Activated T-cell treated with anti-CD3 and anti-CD28 coated beads for 24 hours (primary cell): ENCODE measurements around the gene ANKDD1A.

Source experiments
- DNase-seq: peaks from one replicate; pipeline ENCODE4 v3.0.0-alpha.2; 2020; ENCODE audit warnings: low read depth

ANKDD1A gene

DNA sequence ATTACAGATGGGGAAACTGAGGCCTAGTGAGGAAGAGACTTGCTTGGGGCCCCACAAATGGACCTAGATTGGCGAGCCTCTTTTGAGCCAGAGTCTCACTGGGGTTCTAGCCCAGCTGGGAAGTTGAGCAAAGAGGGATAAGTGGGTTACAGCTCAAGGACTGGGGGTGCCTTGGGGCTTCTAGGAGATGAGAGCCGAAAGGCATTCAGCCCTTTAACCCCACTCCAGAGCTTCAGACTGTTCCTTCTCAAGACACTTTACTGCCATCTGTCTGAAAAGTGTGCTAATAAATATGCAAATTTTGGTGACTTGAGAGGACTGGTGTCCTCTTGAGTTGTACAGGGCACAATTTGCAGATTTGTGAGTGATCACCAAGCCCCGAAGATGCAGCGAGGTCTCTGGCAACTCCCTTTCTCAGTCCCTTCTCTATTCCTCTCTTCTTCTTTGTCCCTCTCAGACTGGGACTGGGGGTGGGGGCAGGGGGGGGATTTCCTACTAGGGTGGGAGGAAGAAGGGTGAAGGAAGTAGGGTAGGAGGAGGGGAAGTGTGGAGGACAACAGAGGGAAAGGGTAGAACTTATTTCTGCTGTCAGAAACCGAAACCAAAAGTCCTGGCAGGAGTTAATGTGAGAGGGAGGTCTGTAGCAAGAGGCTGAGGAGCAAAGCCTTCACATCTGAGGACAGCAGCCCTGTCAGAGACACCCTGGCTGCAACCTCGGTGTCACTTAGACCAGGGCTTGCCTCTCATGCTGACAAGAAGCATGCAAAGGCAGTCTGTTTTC is 16.2 kb upstream of the ANKDD1A start:
- DNase-seq, result no peak

DNA sequence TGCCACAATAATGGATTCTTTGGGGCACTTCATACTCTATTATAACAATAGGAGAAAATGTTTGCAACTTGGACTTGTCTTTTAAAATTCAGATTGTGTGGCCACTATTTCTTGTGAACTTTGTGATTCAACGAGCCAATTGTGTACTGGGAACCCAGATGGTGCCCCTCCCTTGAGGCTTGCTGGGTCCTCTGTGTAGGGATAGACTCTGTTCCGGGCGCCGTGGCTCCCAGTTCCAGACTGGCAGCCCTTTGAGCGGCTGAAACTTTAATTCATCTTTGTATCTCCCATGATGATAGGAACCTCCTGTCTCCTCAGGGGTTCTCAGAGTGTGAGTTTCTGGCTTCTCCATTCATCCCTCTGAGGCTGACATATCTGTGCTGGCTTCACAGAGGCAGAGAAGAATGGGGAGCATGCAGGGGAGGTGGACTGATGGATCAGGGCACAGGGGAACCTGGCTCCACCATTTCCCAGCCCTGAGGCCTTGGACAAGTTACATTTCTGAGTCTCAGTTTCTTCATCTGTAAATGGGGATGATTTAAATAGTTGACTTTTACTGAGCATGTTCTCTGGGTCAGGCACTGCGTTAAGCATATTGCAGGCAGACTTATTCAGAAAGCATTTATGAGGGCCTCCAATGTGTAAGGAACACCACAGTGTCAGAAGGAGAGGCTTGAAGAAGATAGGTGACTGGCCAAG is 15.2 kb upstream of the ANKDD1A start:
- DNase-seq, result no peak

DNA sequence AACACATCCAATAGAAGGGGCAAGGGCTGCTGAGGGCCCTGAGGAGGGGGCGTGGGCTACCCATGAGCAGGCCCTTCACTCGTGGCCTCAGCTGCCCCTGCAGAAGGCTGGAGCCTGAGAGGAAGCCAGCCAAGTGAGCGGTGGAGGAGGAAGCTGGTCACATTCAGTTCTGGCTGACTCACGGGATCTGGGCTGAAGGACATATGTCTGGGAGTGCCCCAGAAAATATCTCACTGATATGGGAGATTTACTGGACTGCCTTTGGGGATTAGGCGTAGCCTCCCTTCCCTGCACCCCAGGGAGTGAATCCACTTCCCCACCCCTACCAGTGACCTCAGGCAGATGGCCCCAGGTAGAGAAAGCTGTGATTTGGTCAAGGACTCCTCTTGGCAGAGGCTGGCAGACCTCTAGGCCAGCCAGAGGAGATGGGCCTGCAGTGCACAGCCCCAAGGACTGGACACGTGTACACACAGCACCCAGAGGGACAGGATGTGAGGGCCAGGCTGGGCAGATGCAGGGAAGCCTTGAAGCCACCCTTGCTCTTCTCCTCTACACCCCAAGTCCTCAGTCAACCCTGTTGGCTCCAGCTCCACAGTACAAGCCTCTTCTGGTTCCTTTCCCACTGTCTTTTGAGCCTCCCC is 14.2 kb upstream of the ANKDD1A start:
- DNase-seq, result no peak

DNA sequence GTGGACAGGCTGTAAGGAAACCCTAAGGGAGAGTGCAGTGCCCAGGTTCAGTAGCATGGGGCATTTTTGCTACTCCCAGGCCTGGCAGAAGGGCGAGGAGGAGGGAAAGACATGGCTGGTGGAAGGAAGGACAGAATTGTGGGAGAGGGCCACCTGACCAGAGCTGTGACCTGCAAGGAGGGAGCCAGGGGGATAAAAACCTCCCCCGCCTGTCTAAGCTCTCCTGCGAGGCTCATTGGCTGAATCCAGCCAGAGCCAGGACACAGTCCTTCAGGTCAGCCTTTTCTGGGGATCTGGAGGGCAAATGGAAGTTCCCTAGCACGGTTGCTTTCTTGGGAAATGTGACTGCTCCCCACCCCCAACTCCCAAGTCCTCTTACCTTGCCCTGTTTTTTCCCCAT is 13.3 kb upstream of the ANKDD1A start:
- no peak for DNase-seq

DNA sequence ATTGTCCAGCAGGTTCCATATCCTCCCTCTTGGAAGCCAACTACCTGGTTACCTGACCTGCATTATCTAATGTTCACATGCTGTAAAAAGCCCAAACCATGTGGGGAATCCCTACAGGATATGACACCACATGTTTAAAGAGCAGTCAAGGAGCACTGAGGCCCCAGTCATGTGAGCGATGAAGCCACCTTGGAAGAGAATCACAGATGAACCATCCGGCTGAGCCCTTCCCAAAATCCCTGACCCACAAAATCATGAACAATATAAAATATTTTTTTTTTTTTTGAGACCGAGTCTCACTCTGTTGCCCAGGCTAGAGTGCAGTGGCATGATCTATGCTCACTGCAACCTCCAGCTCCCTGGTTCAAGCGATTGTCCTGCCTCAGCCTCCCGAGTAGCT is 10.6 kb upstream of the ANKDD1A start:
- no peak for DNase-seq

DNA sequence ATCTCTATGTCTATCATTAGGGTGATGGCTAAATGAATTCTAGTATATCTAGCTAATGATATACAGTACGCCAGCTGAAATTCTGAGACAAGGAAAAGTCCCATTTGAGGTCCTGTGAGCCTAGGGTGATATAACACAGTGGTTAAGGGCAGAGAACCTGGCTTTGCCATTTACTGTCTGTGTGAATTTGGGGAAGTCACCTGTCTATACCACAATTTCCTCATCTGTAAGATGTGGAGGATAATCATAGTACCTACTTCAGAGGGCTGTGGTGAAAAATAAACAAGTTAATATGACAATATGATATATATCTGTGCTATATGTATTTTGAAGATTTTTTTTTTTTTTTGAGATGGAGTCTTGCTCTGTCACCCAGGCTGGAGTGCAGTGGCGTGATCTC is 9.8 kb upstream of the ANKDD1A start:
- no peak for DNase-seq

DNA sequence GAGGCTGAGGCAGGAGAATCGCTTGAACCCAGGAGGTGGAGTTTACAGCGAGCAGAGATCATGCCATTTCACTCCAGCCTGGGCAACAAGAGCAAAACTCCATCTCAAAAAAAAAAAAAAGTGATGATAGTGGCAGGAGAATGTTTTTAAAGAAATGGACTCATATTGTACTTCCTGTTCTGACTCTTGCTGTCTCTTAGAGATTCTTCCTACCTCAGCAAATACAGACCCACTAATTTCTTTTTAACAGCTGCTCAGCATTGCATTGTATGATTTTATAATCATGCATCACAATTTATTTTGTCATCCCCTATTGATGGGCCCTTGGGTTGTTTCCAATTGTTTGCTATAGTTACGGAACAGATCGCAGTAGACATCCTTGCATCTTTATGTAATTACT is 8.8 kb upstream of the ANKDD1A start:
- DNase-seq, result no peak

DNA sequence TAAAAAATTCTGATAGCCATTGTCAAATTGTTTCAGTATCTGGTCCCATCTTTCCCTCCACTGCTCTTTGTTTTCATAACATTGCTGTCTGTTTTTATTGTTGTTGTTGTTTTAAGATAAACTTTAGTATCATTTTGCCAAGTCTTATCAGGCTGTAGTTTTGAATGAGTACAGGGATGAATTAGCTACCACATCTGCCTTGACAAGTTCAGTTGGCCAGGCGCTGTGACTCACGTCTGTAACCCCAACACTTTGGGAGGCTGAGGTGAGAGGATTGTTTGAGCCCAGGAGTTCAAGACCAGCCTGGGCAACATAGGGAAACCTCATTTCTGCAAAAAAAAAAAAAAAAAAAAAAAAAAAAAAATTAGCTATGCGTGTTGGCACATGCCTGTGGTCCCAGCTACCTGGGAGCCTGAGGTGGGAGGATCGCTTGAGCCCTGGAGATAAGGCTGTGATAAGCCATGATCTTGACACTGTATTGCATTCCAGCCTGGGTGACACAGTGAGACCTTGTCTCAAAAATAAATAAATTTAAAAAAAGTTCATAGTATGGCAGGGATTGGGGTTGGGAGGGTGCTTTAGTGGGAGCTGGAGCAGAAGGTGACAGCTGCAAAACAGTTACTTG is 8.3 kb upstream of the ANKDD1A start:
- no peak for DNase-seq

DNA sequence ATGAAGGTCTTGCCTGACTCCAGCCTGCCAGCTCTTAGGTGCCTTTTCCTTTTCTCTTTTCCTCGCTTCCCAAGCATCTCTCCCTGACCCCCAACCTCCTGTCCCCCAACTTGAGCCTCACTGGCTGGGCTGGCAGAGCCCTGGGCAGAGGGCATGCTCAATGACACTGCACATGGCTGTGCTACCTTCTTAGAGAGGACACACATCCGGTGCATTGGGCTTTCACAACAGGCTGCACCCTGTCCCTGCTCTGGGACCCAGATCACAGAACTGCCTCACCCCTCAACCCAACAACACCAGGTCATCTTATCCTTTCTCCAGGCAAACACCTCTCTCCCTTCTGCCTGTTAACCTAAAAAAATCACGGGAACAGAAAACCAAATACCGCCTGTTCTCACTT is 7.5 kb upstream of the ANKDD1A start:
- DNase-seq, result no peak

DNA sequence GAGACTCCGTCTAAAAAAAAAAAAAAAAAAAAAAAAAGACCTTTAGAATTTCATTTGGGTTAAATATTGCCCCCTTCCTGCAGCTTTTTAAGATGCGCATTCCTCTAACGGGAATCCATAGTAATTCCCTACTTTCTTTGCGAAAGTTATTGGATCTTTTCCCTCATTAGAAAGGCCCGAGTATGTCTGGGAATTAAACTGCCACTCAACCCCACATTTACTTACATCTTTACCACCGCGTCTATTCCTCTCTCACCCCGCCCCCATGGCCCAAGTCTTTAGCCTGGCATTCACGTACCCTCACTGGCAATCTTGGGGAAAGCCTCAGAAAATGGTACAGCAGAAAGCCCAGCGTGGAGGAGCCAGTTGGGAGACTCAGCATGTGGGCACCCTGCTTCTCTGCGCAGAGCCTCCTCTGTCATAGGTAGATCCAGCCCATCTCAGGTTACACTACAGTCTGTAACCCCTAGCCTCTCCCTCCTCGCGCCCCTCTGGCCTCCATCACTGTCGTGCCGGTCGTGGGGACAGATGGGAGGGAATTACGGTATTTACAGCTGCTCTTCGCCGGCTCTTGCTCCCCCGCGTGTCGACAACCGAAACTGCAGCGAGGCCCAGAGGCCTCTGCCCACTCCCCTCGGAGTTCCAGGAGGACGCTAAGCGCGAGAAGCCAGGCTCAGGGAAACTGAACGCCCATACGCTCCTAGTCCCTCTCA is 6.4 kb upstream of the ANKDD1A start:
- DNase-seq, result peak; percentile 74

DNA sequence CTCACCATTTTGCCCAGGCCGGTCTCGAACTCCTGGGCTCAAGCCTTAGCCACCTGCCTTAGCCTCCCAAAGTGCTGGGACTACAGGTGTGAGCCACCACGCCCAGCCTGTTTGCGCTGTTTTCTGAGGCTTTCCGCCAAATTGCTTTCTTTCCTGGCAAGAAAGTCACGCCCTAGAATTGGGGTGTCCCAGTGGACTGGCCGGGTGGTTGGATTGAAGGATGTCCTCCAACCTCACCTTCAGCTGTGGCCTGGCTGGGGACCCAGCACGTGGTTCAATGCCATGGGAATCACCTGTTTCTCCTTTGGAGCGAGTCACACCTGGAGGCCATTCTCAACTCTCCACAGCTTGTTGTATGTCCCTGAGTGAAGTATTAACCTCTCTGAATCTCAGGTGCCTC is 5.8 kb upstream of the ANKDD1A start:
- no peak for DNase-seq

DNA sequence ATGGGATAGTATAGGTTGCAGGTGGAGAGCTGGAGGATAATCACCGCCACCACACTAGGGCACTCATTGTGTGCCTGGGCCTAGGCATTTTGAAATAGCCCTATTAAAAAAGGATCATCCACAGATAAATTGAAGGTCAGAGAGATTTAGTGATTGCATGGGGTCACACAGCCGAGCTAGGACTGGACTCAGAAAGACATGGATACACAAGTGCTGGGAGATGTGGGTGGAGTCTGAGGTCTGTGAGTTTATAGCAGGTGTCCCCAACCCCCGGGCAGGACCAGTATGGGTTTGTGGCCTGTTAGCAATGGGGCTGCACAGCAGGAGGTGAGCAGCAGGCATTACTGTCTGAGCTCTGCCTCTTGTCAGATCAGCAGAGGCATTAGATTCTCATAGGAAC is 5.3 kb upstream of the ANKDD1A start:
- no peak for DNase-seq

DNA sequence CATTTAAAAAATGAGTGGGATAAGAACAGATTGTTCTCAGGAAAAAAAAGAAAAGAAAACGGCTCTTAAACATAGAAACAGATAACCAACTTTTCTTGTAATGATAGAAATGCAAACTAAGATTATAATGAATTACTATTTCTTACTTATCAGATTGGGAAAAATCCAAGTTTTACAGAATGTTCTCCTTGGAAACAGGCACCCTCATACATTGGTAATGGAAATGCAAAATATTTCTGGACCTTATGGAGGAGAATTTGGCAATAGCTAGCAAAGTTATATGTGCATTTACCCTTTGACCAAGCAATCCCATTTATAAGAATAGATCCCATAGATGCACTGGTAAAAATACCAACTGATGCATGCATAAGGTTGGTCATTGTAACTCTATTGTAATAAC is 3.7 kb upstream of the ANKDD1A start:
- DNase-seq, result no peak

DNA sequence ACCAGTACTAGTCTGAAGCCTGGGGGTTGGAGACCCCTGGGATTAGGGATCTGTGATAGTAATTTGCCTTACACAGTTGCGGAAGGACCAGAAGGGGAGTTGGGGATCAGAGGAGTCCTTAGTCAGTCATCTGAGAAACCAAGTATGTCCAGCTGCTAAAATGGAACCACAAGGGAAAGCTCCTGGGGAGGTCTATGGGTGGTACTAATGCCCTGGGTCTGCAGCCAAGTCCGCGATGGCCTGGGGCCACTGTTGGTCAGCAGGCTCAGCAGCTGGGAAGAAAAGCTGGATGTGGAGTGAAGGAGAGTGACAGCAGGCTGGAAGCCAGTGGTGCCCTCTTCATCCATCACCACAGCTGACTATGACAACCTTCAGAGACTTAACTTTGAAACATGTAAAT is 2.2 kb upstream of the ANKDD1A start:
- DNase-seq, result no peak

DNA sequence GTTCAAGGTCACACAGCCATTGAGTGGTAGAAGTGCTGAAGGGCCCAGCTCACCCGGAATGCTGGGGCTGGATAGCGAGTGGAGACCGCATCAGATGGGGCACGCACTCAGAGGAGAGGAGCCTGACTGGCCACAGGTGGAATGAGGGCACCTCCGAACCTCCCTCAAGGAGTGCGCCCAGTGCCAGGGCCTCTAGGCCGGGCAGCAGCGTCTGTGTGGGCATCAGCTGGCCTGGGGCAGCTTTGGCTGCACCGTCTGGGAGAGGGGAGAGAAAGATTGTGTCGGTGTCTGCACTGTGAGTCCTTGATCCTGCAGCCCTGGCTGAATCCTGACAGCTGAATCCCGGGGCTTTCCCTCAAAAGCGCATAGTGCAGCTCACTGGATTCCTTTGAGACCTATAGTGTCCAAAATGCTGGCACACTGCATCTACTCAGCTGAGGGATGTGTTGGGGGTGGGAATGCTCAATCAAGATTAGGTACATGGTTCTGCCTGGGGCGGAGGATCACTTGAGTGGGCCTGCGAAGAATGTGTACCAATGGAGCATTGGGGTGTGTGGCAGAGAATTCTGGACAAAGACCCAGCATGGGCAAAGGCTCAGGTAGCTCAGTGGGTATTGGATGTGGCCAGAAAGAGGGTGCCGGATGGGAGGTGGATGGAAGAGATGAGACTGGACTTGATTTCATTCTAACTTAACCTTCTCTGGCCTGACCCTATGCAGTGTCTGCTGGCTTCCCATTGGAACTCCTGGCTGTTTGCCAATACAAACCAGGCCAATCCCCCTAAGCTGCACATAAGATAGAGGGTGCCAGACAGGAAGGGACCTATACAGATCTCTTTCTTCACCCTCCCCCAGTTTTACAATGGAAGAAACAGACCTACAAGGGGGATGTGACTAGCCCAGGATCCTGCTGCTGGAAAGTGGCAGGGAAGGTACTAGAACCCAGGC is 950 bp downstream of the ANKDD1A start:
- DNase-seq, result no peak

DNA sequence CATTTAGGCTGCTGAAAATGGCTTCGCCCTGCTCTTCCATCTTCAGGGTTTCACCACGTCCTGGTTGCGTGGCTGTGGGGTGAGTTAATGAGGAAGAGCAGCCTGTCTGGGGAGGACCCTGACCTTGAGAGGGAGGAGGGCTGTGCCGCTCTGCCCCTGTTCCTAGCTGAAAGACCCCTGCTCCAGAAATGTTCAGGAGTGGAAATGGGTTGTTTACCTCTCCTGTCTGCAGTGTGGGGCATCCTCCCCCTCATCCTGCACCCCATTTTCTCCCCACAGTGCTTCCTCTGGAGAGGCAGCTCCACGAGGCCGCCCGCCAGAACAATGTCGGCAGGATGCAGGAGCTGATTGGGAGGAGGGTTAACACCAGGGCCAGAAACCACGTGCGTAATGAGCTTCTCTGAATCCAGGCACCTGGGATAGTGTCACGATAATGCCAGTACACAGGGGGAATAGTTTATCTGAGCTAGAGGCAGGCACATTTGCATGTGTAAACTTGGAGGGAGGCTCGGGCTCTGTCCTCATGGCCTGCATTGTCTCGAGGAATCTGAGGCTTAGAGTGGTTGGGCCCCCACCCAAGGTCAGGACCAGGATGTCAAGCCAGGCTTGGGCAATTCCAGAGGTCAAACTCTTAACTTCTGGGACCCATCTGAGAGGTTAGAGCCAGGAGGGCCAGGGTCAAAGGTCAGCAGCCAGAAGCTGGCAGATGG is 4.0 kb downstream of the ANKDD1A start:
- no peak for DNase-seq

DNA sequence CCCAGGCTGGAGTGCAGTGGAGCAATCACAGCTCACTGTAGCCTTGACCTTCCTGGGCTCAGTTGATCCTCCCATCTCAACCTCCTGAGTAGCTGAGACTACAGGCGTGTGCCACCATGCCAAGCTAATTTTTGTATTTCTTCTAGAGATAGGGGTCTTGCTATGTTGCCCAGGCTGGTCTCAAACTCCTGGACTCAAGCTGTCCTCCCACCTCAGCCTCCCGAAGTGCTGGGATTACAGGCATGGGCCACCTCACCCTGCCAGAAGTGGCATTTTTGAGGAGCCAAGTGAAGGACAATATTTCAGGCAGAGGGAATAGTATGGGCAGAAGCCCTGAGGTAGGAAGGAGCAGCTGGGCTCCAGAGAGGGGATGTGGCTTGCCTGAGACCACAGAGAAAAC is 4.7 kb downstream of the ANKDD1A start:
- no peak for DNase-seq

DNA sequence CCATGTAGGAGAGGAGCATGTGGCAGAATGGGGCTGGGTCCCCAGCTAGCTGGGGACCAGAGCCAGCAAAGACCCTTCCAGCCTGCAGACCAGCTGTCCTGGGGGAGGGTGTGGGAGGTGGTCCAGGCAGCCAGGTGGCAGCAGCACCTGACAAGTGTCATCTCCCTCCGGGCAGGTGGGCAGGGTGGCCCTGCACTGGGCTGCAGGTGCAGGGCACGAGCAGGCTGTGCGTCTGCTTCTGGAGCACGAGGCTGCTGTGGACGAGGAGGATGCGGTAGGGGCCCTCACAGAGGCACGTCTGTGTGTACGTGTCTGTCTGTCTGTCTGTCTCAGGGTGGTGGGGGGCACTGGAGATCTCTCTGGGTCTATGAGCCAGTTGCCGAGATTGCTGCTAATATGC is 5.5 kb downstream of the ANKDD1A start:
- no peak for DNase-seq

DNA sequence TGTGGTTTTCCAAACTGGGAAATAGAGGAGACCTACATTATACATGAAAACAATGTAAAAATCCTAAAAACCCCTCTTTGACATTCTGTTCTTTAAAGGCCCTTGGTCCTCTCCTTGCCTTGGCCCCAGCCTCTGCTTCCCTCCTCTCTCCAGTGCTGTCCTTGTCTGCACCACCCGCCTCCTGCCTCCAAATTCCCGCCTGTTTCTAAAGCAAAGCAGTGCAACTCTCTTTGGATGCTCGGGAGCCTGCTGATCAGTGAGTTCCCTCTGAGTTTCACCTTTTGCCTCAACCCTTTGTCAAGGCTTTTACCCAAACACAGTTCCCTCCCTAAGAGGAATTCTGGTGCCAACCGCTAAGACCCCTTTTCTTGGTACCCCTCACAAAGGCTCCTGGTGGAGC is 8.0 kb downstream of the ANKDD1A start:
- DNase-seq, result no peak

DNA sequence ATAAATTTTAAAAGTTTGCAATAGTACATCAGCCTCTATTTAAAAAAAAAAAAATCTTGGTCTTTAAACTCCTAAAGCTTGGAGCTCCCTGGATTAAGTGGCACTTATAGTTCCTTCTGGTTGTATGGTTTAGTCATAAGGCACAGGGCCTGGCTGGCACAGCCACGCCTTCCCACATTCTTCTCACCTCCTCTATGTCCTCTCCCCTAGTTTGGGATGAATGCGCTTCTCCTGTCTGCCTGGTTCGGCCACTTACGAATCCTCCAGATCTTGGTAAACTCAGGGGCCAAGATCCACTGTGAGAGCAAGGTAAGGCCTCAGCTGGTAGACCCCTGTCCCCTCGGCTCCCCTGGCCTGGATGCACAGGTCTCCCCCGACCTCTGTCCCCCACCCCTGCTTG is 10.0 kb downstream of the ANKDD1A start:
- no peak for DNase-seq

DNA sequence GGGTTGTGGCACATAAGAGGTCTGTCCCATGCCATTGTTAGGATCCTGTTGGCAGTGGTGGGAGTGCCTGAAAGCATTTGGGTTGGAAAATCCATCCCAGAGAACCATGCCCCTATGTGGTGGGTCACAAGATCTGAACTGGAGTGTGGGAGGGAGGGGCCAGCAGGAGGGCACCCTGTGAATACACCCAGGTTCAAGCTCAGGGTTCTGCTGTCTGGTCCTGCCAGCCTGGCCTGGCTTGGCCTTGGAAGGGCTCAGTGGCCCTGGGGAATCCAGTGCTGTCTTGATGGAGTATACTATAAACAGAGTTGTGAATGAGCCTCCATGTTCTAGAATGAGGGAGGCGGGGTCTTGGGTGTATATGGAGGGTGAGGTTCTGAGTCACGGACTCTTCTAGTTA is 11.8 kb downstream of the ANKDD1A start:
- no peak for DNase-seq
